GM10847 (cell line): Measurements from ENCODE around the gene ZP3.

Experiments
- POLR2A ChIP-seq: IDR thresholded peaks from 2 replicates; pipeline ENCODE4 v1.6.1; 2011; ENCODE audit not compliant: insufficient read length; ENCODE audit errors: extremely low read depth

Gene ZP3

GRCh38 chr7:76397409-76398183 lies 27.2 kb upstream of the ZP3 start:
- TF ChIP-seq POLR2A = no peak

- TF ChIP-seq POLR2A = no peak
Measured at GRCh38 chr7:76400248-76400647, 24.5 kb upstream of the ZP3 start.

- TF ChIP-seq POLR2A = no peak
Measured at GRCh38 chr7:76403780-76404494, 20.8 kb upstream of the ZP3 start.

- no peak for TF ChIP-seq POLR2A
Measured at GRCh38 chr7:76405738-76406137, 19.0 kb upstream of the ZP3 start.

GRCh38 chr7:76407718-76408117 lies 17.0 kb upstream of the ZP3 start:
- no peak for TF ChIP-seq POLR2A

- TF ChIP-seq POLR2A = no peak
Measured at GRCh38 chr7:76408121-76408560, 16.6 kb upstream of the ZP3 start.

- no peak for TF ChIP-seq POLR2A
Measured at GRCh38 chr7:76409537-76409936, 15.2 kb upstream of the ZP3 start, which contains the start of gene SSC4D. Gene SSC4D, minus strand, starts transcription at chr7:76409697. Its CDS starts 5,258 bp downstream, at chr7:76404439.

GRCh38 chr7:76411626-76412025 lies 13.1 kb upstream of the ZP3 start:
- TF ChIP-seq POLR2A = no peak

- TF ChIP-seq POLR2A = no peak
Measured at GRCh38 chr7:76412249-76412648, 12.5 kb upstream of the ZP3 start.

- TF ChIP-seq POLR2A = no peak
Measured at GRCh38 chr7:76423666-76424412, 911 bp upstream of the ZP3 start.

GRCh38 chr7:76425156-76425555 lies 406 bp downstream of the ZP3 start:
- TF ChIP-seq POLR2A = no peak

GRCh38 chr7:76426246-76426645 lies 1.5 kb downstream of the ZP3 start:
- no peak for TF ChIP-seq POLR2A

- no peak for TF ChIP-seq POLR2A
Measured at GRCh38 chr7:76427635-76428034, 2.9 kb downstream of the ZP3 start.

GRCh38 chr7:76428149-76428823 lies 3.5 kb downstream of the ZP3 start:
- TF ChIP-seq POLR2A = no peak

- no peak for TF ChIP-seq POLR2A
Measured at GRCh38 chr7:76428868-76429805, 4.4 kb downstream of the ZP3 start.

GRCh38 chr7:76430211-76430610 lies 5.5 kb downstream of the ZP3 start:
- no peak for TF ChIP-seq POLR2A
